Kidney capillary endothelial cell (primary cell): ENCODE results near the gene GPR25.

Experiments used
- DNase-seq: peaks from one replicate; pipeline ENCODE4 v3.0.0-alpha.2; 2018; ENCODE audit warnings: low spot score

Gene GPR25

GRCh38 chr1:200873671-200874397, 1.1 kb downstream of the GPR25 start:
- DNase-seq: no peak

GRCh38 chr1:200874694-200875093, 1.9 kb downstream of the GPR25 start:
- no peak for DNase-seq

GRCh38 chr1:200875416-200875815, 2.6 kb downstream of the GPR25 start:
- no peak for DNase-seq

GRCh38 chr1:200877010-200877409, 4.2 kb downstream of the GPR25 start:
- DNase-seq: no peak

GRCh38 chr1:200877839-200878551, 5.2 kb downstream of the GPR25 start:
- DNase-seq: no peak

- no peak for DNase-seq
Observed at GRCh38 chr1:200880212-200880611, 7.4 kb downstream of the GPR25 start.

GRCh38 chr1:200883118-200883517, 10.3 kb downstream of the GPR25 start:
- DNase-seq: no peak

GRCh38 chr1:200885623-200886402, 13.0 kb downstream of the GPR25 start:
- DNase-seq: no peak

- DNase-seq: no peak
Observed at GRCh38 chr1:200886594-200886993, 13.8 kb downstream of the GPR25 start.

- DNase-seq: no peak
Observed at GRCh38 chr1:200887036-200887435, 14.3 kb downstream of the GPR25 start.

- DNase-seq: no peak
Observed at GRCh38 chr1:200887772-200888348, 15.1 kb downstream of the GPR25 start.

- no peak for DNase-seq
Observed at GRCh38 chr1:200888349-200888838, 15.6 kb downstream of the GPR25 start.

- DNase-seq: no peak
Observed at GRCh38 chr1:200889571-200889970, 16.8 kb downstream of the GPR25 start.

GRCh38 chr1:200890027-200890426, 17.2 kb downstream of the GPR25 start:
- DNase-seq: no peak

- peak; percentile 29 for DNase-seq
Observed at GRCh38 chr1:200890818-200891773, 18.3 kb downstream of the GPR25 start.

GRCh38 chr1:200891774-200892157, 19.0 kb downstream of the GPR25 start:
- DNase-seq: no peak

GRCh38 chr1:200892546-200892945, 19.8 kb downstream of the GPR25 start:
- no peak for DNase-seq

GRCh38 chr1:200892958-200893357, 20.2 kb downstream of the GPR25 start:
- no peak for DNase-seq

- DNase-seq: no peak
Observed at GRCh38 chr1:200893411-200893901, 20.7 kb downstream of the GPR25 start.

- no peak for DNase-seq
Observed at GRCh38 chr1:200894712-200895442, 22.1 kb downstream of the GPR25 start, which contains the start of gene INAVA. TSS of gene INAVA (plus strand) at chr1:200894900. CDS start at chr1:200898401, 3,501 bp downstream.
